ENCODE measurements around the gene KRTAP4-2. TPM values are rescaled to one million over a fixed set of nuclear protein-coding genes. Genes with fewer than 3 reads are reported as not detected.

KRTAP4-2 gene
- total and polyA plus RNA-seq, 9 of the 15 experiments (the other 6 are each of a cell fraction or from before 2014, with no cell fraction given) = not detected

DNA sequence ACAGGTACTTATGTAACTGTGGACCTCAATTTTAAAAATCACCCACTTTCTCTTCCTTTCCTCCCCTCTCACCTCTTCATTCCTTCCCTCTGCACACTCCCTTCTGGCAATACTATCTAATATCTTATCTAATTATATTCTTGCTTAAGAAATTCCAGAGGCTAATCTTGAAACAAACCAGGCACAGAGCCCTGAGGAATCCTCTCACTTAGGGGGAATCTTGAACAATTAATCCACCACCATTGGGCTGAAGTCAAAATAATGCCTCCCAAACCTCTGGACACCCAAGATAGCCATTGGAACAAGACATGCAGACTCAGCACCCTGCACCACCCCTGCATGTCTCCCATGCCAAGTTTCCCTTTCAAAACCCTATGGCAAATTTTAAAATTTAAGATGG lies 36.7 kb downstream of the KRTAP4-2 start:
- H3K27ac ChIP-seq (ENCODE audit: extremely low read depth, low read depth, low read length) = no peak overlapping the region
- in situ Hi-C loops (cut with MboI) (no loop called here), intact Hi-C loops (cut with micrococcal nuclease) (no loop called here)
- no TSS peak for BruUV-seq (replicated peaks)
- H3K79me2 ChIP-seq (ENCODE audit: control insufficient read depth, insufficient read depth, low read length) = no peaks in the 10 kb centered on the region
- FAIRE-seq (no peak), DNase-seq (ENCODE audit: extremely low read depth in 1 of 4, low spot score in 3 of 4) (no peak), ATAC-seq (no peak)
- no peaks in the 10 kb centered on the region for H3K36me3 ChIP-seq (ENCODE audit: control insufficient read depth, insufficient read depth, low read length)
- no peaks in the 10 kb centered on the region for H3K9me3 ChIP-seq (replicated peaks; ENCODE audit: control insufficient read depth, insufficient read depth, low read depth, low read length)
- no peaks in the 10 kb centered on the region for H4K20me1 ChIP-seq (replicated peaks; ENCODE audit: control insufficient read depth, insufficient read depth, low read length)
- ChIA-PET CTCF (ENCODE audit: low intra/inter-chr PET ratio) (no interaction called here), POLR2A (no interaction called here)
- H3K4me3 ChIP-seq = no peak overlapping the region
- TF ChIP-seq ARID1B (IDR thresholded peaks at IDR 0.05) = no peak
- TF ChIP-seq XRCC5 (IDR thresholded peaks at IDR 0.05; ENCODE audit: low read depth, low read length) = no peak
- TF ChIP-seq MBD2 (IDR thresholded peaks at IDR 0.05; ENCODE audit: borderline replicate concordance, low read depth) = no peak
- no peak for TF ChIP-seq TFAP4 (CRISPR knock-in tag; IDR thresholded peaks at IDR 0.05; ENCODE audit: borderline replicate concordance)
- TF ChIP-seq SAFB (IDR thresholded peaks at IDR 0.05; ENCODE audit: borderline replicate concordance, low read depth, low read length) = no peak
- H3K9me1 ChIP-seq (ENCODE audit: control insufficient read depth, insufficient read depth, low read length) = no peaks in the 10 kb centered on the region
- no peak overlapping the region for H3K4me2 ChIP-seq (ENCODE audit: insufficient read depth, low read length)
- H3K4me1 ChIP-seq (replicated peaks in 1 of 2; ENCODE audit: control insufficient read depth in 2 of 2, insufficient read depth in 2 of 2, low read length in 2 of 2) = no peaks in the 10 kb centered on the region
- no peaks in the 10 kb centered on the region for H3K27me3 ChIP-seq (ENCODE audit: control insufficient read depth in 2 of 2, insufficient read depth in 2 of 2, low read length in 2 of 2)
- H3K9ac ChIP-seq (ENCODE audit: insufficient read depth in 1 of 2, low read depth in 2 of 2, low read length in 2 of 2) = no peak overlapping the region
- no peak overlapping the region for H2AFZ ChIP-seq (ENCODE audit: low read depth, low read length)
